ENCODE measurements around the gene MFSD12.

MFSD12 gene

GRCh38 chr19:3547767-3548282, 9.6 kb downstream of the MFSD12 start:
- no peak overlapping the region for H3K4me3 ChIP-seq (ENCODE audit: insufficient read length, low read depth)
- no peak overlapping the region for H3K9ac ChIP-seq (ENCODE audit: insufficient read length, low read depth)
- no peaks in the 10 kb centered on the region for H3K9me3 ChIP-seq (ENCODE audit: insufficient read depth, low read length)
- TF ChIP-seq YY1 (IDR thresholded peaks at IDR 0.05; ENCODE audit: insufficient read depth, insufficient read length) (no peak), ZNF274 (IDR thresholded peaks at IDR 0.05; ENCODE audit: low read depth, low read length) (no peak), SUZ12 (IDR thresholded peaks at IDR 0.05; ENCODE audit: extremely low read depth, insufficient read depth, insufficient read length) (no peak)
- H3K4me1 ChIP-seq (ENCODE audit: insufficient read depth, insufficient read length), result peaks cover 20% of the 10 kb centered on the region
- no peak for DNase-seq (ENCODE audit: low read depth, low spot score)
- H3K27me3 ChIP-seq (ENCODE audit: insufficient read depth, insufficient read length), result no peaks in the 10 kb centered on the region
- H3K36me3 ChIP-seq (ENCODE audit: insufficient read depth, insufficient read length, low read length), result peaks cover 83% of the 10 kb centered on the region

- H3K9me3 ChIP-seq (ENCODE audit: insufficient read depth, low read length), result no peaks in the 10 kb centered on the region
- H3K4me3 ChIP-seq (ENCODE audit: insufficient read length, low read depth), result no peak overlapping the region
- TF ChIP-seq SUZ12 (IDR thresholded peaks at IDR 0.05; ENCODE audit: extremely low read depth, insufficient read depth, insufficient read length) (no peak), ZNF274 (IDR thresholded peaks at IDR 0.05; ENCODE audit: low read depth, low read length) (no peak), YY1 (IDR thresholded peaks at IDR 0.05; ENCODE audit: insufficient read depth, insufficient read length) (no peak)
- H3K27me3 ChIP-seq (ENCODE audit: insufficient read depth, insufficient read length), result no peaks in the 10 kb centered on the region
- peaks cover 15% of the 10 kb centered on the region for H3K4me1 ChIP-seq (ENCODE audit: insufficient read depth, insufficient read length)
- H3K9ac ChIP-seq (ENCODE audit: insufficient read length, low read depth), result no peak overlapping the region
- DNase-seq (ENCODE audit: low read depth, low spot score), result no peak
- peaks cover 84% of the 10 kb centered on the region for H3K36me3 ChIP-seq (ENCODE audit: insufficient read depth, insufficient read length, low read length)
Measured at GRCh38 chr19:3547301-3547731, 10.1 kb downstream of the MFSD12 start.

GRCh38 chr19:3546119-3546518, 11.3 kb downstream of the MFSD12 start:
- Histone ChIP-seq H3K27me3 (ENCODE audit: insufficient read depth, insufficient read length) (no peaks in the 10 kb centered on the region), H3K9me3 (ENCODE audit: insufficient read depth, low read length) (no peaks in the 10 kb centered on the region), H3K9ac (ENCODE audit: insufficient read length, low read depth) (peak overlapping the region; percentile 8), H3K4me3 (ENCODE audit: insufficient read length, low read depth) (no peak overlapping the region), H3K4me1 (ENCODE audit: insufficient read depth, insufficient read length) (peaks cover 11% of the 10 kb centered on the region), H3K36me3 (ENCODE audit: insufficient read depth, insufficient read length, low read length) (peaks cover 81% of the 10 kb centered on the region)
- DNase-seq (ENCODE audit: low read depth, low spot score), result no peak
- TF ChIP-seq SUZ12 (IDR thresholded peaks at IDR 0.05; ENCODE audit: extremely low read depth, insufficient read depth, insufficient read length) (no peak), YY1 (IDR thresholded peaks at IDR 0.05; ENCODE audit: insufficient read depth, insufficient read length) (no peak), ZNF274 (IDR thresholded peaks at IDR 0.05; ENCODE audit: low read depth, low read length) (no peak)

- H3K4me3 ChIP-seq (ENCODE audit: insufficient read length, low read depth), result no peak overlapping the region
- H3K9me3 ChIP-seq (ENCODE audit: insufficient read depth, low read length), result no peaks in the 10 kb centered on the region
- no peak for DNase-seq (ENCODE audit: low read depth, low spot score)
- peaks cover 11% of the 10 kb centered on the region for H3K4me1 ChIP-seq (ENCODE audit: insufficient read depth, insufficient read length)
- peaks cover 76% of the 10 kb centered on the region for H3K36me3 ChIP-seq (ENCODE audit: insufficient read depth, insufficient read length, low read length)
- no peaks in the 10 kb centered on the region for H3K27me3 ChIP-seq (ENCODE audit: insufficient read depth, insufficient read length)
- TF ChIP-seq SUZ12 (IDR thresholded peaks at IDR 0.05; ENCODE audit: extremely low read depth, insufficient read depth, insufficient read length), result no peak
- TF ChIP-seq YY1 (IDR thresholded peaks at IDR 0.05; ENCODE audit: insufficient read depth, insufficient read length), result no peak
- TF ChIP-seq ZNF274 (IDR thresholded peaks at IDR 0.05; ENCODE audit: low read depth, low read length), result no peak
- H3K9ac ChIP-seq (ENCODE audit: insufficient read length, low read depth), result no peak overlapping the region
Measured at GRCh38 chr19:3545669-3546034, 11.7 kb downstream of the MFSD12 start.

GRCh38 chr19:3544742-3545668, 12.4 kb downstream of the MFSD12 start:
- Histone ChIP-seq H3K4me1 (ENCODE audit: insufficient read depth, insufficient read length) (peaks cover 11% of the 10 kb centered on the region), H3K9me3 (ENCODE audit: insufficient read depth, low read length) (no peaks in the 10 kb centered on the region), H3K9ac (ENCODE audit: insufficient read length, low read depth) (peak overlapping the region; percentile 21), H3K36me3 (ENCODE audit: insufficient read depth, insufficient read length, low read length) (peaks cover 73% of the 10 kb centered on the region), H3K4me3 (ENCODE audit: insufficient read length, low read depth) (no peak overlapping the region), H3K27me3 (ENCODE audit: insufficient read depth, insufficient read length) (no peaks in the 10 kb centered on the region)
- peak; percentile 44 for DNase-seq (ENCODE audit: low read depth, low spot score)
- TF ChIP-seq YY1 (IDR thresholded peaks at IDR 0.05; ENCODE audit: insufficient read depth, insufficient read length) (no peak), ZNF274 (IDR thresholded peaks at IDR 0.05; ENCODE audit: low read depth, low read length) (no peak), SUZ12 (IDR thresholded peaks at IDR 0.05; ENCODE audit: extremely low read depth, insufficient read depth, insufficient read length) (no peak)

GRCh38 chr19:3544058-3544376, 13.4 kb downstream of the MFSD12 start:
- Histone ChIP-seq H3K4me1 (ENCODE audit: insufficient read depth, insufficient read length) (peaks cover 13% of the 10 kb centered on the region), H3K36me3 (ENCODE audit: insufficient read depth, insufficient read length, low read length) (peaks cover 71% of the 10 kb centered on the region), H3K9ac (ENCODE audit: insufficient read length, low read depth) (no peak overlapping the region), H3K9me3 (ENCODE audit: insufficient read depth, low read length) (no peaks in the 10 kb centered on the region), H3K4me3 (ENCODE audit: insufficient read length, low read depth) (no peak overlapping the region), H3K27me3 (ENCODE audit: insufficient read depth, insufficient read length) (no peaks in the 10 kb centered on the region)
- no peak for TF ChIP-seq YY1 (IDR thresholded peaks at IDR 0.05; ENCODE audit: insufficient read depth, insufficient read length)
- TF ChIP-seq ZNF274 (IDR thresholded peaks at IDR 0.05; ENCODE audit: low read depth, low read length), result no peak
- TF ChIP-seq SUZ12 (IDR thresholded peaks at IDR 0.05; ENCODE audit: extremely low read depth, insufficient read depth, insufficient read length), result no peak
- DNase-seq (ENCODE audit: low read depth, low spot score), result no peak

Measured in NT2/D1 (cell line).